ENCODE measurements around the gene TNFRSF4.

GRCh38 chr1:1212780-1213344, 1.1 kb downstream of the TNFRSF4 start:
- TF ChIP-seq, protein P1, sequence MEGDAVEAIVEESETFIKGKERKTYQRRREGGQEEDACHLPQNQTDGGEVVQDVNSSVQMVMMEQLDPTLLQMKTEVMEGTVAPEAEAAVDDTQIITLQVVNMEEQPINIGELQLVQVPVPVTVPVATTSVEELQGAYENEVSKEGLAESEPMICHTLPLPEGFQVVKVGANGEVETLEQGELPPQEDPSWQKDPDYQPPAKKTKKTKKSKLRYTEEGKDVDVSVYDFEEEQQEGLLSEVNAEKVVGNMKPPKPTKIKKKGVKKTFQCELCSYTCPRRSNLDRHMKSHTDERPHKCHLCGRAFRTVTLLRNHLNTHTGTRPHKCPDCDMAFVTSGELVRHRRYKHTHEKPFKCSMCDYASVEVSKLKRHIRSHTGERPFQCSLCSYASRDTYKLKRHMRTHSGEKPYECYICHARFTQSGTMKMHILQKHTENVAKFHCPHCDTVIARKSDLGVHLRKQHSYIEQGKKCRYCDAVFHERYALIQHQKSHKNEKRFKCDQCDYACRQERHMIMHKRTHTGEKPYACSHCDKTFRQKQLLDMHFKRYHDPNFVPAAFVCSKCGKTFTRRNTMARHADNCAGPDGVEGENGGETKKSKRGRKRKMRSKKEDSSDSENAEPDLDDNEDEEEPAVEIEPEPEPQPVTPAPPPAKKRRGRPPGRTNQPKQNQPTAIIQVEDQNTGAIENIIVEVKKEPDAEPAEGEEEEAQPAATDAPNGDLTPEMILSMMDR (IDR thresholded peaks at IDR 0.05) = no peak
- no peak for TF ChIP-seq POLR2A (IDR thresholded peaks at IDR 0.05)

All from tibial nerve (tissue), 3 donors.